ENCODE data around the gene ADCY3.

The ADCY3 gene

DNA sequence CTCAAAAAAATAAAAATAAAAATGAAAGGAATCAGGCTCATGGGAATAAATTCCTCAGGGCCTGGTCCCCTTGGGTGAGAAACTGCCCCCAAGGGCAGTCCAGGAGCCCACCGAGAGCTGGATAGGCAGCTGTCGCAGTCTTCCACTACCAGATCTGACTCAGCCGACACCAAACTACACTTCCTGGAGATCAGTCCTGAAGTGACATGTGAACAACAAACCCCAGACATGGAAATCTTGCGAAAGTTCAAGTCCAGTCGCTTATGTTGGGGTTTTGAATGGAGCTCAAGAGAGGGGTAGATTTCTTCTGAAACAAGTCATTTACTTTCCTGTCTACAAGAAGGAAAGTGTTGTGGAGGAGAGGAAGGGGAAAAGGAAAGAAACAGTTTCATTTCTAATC lies 12.9 kb downstream of the ADCY3 start:
- no peak for DNase-seq (ENCODE audit: extremely low read depth in 1 of 2, low read depth in 1 of 2)

DNA sequence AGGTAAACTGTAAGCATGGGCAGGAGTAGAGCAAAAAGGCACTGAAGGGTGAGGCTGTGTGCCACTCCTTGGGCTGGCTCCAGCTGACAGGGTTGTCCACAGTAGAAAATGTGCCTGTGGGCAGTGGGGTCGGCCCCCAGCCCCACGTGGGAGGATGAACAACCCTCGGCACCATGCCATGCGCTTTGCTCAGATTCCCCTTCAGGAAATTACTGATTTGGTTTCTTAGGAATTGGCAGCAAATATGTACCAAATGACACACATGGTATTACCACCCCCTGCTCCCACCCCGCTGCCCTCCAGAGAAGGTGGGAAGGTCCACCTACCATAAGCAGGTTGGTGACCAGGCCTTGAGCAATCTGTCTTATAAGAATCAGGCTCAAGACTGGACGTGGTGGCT lies 13.6 kb downstream of the ADCY3 start:
- DNase-seq (ENCODE audit: extremely low read depth in 1 of 2, low read depth in 1 of 2): no peak

DNA sequence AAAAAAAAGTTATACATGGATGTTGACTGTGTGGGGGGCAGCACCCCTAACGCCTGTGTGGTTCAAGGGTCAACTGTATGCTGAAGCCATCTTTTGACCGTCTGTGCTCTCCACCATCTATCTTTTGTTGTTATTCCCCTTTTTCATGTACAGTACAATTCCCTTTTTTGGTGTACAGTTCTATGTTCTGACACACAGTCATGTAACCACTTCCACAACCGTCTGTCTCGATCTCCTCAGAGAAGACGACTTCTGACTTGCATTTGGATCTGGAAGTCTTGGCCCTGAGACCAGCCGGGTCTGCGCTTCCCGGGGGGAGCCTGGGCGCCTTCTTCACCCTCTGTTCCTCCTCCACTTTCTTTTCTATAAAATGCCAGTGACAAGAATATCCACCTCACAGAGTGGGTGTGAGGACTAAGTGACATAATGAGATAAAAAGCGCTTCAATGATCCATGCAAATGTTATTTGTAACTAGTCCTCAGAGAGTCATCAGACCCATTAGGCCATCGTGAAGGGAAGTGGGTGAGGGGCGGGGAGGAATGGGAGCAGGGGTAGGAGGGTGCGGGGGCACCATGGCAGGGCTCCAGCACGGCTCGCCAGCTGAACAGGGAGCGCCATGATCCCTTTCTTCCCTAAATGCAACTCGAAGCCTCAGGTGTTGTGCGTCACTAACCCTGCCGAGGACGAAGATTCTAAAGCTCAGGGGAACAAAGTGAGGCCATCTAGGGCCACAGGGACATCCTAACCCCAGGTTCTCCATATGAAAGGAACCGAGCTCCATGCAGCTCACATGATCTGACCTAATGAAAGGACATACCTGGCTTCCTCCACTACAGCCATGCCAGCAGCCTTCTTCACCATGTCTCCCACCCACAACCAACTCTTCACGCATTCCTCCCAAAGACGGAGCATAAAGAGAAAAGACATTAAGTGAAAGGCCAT lies 16.6 kb downstream of the ADCY3 start:
- DNase-seq (ENCODE audit: extremely low read depth in 1 of 2, low read depth in 1 of 2): no peak

DNA sequence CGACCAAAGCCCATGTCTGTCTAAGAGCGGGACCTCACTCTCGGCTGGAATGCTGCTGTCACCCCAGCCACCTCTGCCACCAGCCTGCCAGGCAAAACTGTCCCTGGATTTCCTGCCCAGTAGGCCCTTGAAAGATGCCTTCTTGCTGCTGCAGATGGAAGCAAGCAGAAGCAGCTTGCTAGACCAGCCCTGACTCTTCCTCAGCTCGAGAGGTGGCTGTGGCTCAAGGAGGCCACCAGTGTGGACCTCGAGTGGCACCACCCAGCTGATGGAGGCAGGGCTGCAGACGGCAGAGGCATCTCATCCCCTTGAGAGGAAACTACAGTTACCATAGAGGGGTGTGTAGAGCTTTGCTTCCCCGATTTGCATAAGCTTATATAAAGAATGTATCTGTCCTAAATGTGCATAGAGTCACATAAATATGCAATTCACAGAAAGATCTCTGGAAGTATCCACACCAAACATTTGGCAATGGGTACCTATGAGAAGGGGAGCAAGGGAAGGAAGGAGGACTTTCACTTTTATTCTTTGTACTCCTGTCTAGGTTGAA lies 20.6 kb downstream of the ADCY3 start:
- no peak for DNase-seq (ENCODE audit: extremely low read depth in 1 of 2, low read depth in 1 of 2)

DNA sequence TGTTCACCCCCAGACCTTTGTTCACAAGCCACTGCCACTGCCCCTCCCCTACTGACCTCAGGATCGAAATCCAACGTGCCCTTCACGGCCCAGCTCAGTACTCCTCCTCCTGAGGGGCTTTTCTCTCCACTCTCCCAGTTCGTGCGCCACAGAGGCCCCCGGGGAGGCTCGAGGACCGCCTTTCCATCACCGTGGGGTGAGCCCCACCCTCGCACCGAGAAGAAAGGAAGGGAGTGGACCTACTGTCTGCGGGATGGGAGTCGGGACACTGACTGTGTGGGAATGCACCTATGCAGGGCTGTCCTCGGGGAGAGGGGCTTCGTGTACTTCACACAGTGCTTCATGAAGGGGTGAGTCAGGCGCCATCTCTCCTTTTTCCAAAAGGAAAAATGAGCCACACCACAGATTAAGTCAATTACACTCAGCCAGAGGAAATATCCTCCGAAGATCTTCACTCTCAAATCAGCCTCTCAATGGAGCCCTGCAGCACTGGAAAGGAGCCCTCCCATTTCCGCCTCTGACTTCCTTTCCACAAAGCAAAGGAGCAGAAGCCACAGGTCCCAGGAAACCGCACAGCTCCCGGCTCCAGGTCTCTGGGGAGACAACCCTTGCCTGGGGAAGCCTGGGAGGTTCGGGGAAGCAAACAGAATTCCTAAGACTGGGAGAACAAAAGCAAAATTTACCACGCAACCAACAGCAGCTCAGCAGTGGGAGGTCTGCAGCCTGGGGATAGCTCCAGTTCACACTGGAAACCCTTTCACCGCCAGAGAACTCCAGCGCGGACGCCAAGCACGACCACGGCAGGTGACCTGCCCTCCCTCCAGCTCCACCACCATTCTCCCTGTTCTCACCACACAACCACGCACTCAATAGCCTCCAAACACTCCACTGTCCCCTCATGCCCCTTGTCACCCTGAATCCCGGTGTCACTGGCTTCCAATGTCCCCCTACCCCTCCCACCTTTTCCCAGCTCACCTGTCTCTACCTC lies 21.6 kb downstream of the ADCY3 start:
- no peak for DNase-seq (ENCODE audit: extremely low read depth in 1 of 2, low read depth in 1 of 2)

DNA sequence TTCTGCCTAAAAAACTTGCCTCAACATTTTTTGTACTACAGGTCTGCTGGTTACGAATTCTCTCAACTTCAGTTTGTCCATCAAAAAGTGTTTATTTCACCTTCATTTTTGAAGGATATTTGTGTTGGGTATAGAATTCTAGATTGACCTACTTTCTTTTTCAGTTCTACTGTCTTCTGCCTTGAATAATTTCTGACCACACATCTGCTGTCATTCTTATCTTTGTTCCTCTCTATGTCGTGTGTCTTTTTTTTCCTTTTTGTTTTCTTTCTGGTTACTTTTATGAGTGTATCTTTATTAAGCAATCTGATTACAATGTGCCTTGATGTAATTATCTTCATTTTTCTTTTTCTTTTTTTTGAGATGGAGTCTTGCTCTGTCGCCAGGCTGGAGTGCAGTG lies 25.3 kb downstream of the ADCY3 start:
- DNase-seq (ENCODE audit: extremely low read depth in 1 of 2, low read depth in 1 of 2): no peak

DNA sequence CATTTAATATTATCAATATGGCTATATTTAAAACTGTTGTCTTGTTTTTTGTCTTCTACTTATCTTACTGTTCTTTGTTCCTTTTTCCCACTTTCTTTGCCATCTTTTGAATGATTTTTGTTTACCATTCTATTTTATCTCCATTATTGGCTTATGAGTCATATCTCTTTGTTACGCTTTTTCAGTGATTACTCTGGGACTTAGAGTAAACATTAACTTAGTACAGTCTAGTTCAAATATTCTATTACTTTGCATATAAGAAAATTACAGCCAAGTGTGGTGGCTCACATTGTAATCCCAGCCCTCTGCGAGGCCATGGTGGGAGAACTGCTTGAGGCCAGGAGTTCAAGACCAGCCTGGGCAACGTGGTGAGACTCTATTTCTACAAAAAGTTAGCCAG lies 26.1 kb downstream of the ADCY3 start:
- DNase-seq (ENCODE audit: extremely low read depth in 1 of 2, low read depth in 1 of 2): no peak

DNA sequence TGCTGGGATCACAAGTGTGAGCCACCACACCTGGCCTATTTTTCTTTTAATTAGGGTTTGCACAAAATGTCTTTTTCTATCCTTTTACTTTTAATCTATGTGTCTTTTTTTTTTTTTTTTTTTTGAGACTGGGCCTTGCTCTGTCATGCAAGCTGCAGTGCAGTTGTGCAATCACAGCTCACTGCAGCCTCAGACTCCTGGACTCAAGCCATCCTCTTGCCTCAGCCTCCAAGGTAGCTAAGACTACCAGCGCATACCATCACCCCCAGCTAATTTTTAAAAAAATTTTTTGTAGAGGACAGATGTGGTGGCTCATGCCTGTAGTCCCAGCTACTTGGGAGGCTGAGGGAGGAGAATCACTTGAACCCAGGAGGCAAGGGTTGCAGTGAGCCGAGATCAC lies 27.1 kb downstream of the ADCY3 start:
- no peak for DNase-seq (ENCODE audit: extremely low read depth in 1 of 2, low read depth in 1 of 2)

DNA sequence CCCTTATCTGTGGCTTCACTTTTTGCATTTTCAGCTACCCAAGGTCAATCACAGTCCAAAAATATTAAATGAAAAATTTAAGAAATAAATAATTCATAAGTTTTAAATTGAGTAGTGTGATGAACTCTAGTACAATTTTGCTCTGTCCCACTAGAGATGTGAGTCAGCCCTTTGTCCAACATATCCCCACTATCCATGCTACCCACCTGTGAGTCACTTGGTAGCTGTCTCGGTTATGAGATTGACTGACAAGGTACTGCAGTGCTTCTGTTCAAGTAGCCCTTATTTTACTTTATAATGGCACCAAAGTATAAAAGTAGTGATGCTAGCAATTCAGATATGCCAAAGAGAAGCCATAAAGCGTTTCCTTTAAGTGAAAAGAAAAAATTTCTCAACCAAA lies 28.8 kb downstream of the ADCY3 start:
- no peak for DNase-seq (ENCODE audit: extremely low read depth in 1 of 2, low read depth in 1 of 2)

DNA sequence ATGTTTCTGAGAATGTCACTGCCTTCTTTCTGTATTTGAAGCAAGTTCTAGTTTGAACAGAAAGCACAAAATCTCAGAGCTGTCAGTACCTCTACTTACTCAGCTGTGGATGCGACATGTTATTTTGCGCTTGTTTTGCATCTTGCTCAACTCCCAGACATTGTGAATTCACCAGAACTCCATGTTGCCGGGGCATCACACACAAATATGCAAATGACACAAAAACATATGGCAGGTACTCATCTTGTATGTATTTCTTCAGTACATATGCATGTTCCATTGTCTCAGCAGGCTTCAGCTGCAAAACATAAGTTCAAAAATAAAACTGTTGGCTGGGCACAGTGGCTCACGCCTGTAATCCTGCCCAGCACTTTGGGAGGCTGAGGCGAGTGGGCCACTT lies 30.8 kb downstream of the ADCY3 start:
- DNase-seq (ENCODE audit: extremely low read depth in 1 of 2, low read depth in 1 of 2): no peak

DNA sequence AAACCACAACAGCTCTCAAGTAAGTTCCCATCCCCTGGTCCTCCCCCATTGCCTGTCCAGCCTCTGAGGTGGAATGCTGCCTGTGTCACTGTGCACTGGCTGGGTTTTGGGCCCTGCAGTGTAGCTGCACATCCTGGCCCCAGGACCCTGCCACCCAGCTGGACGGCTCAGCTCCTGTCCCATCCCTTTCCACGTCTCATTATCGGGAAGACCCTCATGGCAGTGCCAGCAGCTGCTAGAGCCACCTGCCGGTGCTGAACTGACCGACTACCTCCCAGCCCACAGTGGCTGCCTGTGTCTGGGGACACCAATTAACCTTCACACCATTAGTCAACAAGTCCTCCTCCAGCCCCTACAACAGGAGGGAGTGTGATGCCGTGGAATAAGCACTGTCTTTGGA lies 31.9 kb downstream of the ADCY3 start:
- DNase-seq (ENCODE audit: extremely low read depth in 1 of 2, low read depth in 1 of 2): no peak

DNA sequence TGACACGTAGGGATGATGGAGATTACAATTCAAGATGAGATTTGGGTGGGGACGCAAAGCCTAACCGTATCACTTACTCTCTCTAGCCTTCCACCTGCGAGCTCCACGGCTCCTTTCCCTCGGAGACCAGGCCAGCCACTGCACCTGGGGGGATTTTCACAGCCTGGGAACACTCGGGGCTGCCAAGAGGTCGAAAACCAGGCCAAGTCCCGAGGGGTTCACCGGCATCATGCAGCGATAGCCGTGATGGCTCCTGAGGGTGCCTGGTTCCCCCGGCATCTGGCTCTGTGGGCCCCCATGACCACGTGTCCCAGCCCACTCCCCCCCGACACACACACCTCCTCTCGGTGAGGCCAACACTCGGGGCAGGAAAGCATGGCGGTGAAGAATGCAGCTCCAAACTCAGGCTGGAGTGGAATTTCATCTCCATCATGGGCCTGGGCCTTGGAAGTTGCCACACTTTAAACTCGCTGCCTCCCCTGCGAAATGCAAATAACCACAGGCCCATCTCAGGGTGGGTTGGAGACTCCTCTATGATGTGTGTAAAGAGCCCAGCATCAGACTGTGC lies 32.6 kb downstream of the ADCY3 start:
- no peak for DNase-seq (ENCODE audit: extremely low read depth in 1 of 2, low read depth in 1 of 2)

DNA sequence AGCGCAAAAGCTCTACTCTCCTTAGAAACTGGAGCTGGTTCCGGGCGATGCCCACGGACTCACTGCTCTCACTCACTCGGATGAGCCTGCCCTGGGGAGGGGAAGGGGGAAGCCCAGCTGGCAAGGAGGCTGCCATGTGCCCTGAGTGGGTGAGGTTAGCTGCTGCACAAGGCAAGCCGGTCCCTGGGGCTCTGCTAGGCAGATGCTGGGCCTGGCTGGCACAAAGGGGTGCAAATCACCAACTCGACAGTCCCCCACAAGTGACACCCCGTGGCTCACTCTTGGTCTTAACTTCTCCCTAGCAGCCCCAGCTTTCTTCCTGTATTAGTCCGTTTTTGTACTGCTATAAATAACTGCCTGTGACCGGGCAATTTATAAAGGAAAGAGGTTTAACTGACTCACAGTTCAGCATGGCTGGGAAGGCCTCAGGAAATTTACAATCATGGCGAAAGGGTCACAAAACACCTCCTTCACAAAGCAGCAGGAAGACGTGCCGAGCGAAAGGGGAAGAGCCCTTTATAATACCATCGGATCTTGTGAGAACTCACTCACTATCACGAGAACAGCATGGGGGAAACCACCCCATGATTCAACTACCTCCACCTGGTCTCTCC lies 33.2 kb downstream of the ADCY3 start:
- no peak for DNase-seq (ENCODE audit: extremely low read depth in 1 of 2, low read depth in 1 of 2)

DNA sequence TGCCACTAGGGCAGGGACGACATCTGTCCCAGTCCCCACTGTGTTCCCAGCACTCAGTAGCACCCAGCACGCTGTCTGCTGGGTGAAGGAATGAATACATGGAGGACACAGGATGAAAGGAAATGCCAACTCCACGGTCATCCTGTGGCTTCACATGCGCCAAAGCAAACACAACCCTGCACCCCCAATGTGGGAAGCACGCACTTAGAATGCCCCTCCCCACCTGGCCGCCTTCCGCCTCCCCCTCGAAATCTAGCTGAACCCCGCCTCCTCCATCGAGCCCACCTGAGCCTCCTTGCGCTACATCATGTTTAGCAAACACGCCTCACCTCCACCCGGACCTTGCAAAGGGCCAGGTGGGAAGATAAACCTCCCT lies 33.9 kb downstream of the ADCY3 start:
- DNase-seq (ENCODE audit: extremely low read depth in 1 of 2, low read depth in 1 of 2): no peak

DNA sequence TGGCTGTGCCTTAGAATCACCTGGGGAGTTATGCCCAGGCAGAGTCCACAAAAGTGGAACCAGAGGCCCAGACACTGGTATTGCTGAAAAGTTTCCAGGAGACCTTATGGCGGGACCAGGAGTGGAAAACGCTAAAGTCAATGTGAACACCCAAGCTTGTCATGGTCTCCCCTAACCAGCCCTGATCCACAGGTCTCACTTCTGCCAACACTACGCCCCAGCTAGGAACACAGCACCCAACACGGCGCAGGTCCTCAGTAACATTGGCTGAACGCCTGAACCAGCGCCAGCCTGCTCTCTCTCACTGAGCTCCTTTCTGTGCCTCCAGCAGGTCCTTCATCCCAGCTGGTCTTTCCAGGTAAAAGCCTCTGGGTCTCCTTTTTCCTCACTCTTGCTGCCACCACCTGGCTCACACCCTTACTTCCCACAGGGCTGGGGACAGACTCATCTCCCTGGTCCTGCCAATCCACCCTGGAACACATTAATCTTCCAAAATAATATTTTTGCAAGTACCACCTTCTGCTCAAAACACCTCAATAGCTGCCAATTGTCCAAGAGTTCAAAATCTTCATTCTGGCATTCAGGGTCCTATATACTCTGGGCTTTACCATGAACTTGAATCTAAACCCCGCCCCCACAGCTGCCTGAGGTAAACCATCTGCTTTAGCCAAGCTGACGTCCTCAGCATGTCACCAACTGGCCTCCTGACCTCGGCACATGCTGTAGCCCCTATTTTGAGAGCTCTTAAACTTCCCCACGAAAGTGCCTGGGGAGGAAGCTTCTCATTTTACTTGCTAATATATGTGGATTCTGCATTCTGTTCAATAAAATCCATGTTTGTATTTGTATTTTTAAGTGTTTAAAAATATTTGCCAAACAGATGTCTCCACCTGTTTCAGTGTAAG lies 34.6 kb downstream of the ADCY3 start:
- DNase-seq (ENCODE audit: extremely low read depth in 1 of 2, low read depth in 1 of 2): no peak

DNA sequence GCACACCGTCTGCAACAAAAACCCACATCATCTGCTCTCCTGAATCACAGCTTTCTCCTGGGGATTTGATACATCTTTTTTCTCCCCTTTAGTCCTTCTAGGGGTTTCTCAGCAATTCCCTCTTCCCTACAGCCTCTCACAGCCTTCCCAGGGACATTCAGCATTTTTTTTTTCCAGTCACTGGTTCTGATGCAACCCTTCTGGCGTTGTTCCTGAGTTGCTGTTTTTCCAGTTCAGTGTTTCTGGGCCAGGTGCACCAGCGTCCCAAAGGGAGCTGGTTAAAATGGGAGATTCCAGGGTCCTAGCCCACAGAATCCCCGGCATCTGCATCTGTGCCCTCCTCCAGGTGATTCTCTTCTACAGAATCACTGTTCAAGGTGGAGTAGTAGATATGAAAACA lies 36.1 kb downstream of the ADCY3 start:
- DNase-seq (ENCODE audit: extremely low read depth in 1 of 2, low read depth in 1 of 2): no peak

DNA sequence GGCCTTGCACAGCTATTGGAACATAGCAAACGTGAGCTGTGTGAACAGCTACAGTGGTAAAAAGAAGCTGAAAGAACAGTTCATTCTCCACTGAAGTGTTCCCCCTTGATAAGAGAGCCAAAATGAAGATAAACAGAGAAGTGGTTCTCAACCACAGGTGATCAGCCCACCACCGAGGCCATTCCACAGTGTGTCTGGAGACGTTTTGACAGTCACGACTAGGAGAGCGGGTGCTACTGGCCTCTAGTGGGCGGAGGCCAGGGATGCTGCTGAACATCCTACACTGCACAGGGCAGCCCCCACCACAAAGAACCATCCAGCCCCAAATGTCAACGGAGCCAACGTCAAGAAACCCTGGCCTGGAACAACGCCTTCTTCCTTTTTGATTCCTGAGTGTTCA lies 38.4 kb downstream of the ADCY3 start:
- no peak for DNase-seq (ENCODE audit: extremely low read depth in 1 of 2, low read depth in 1 of 2)

DNA sequence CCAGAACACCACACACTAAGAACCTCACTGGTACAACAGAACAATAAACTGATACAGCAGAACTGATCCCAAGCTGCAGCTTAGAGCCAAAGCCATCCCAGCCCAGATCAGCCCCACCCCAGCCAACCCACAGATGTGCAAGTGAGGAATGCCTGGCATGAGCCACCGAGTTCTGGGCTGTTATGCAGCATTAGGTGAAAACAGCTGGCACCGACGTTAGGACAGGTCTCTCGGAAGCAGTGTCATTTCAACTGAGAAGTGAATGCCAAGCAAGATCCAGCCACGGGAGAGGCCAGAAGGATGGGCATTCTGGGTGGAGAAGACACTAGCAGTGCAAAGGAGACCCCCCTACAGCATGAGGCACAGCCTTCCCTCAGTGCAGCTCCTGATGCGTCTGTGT lies 38.9 kb downstream of the ADCY3 start:
- DNase-seq (ENCODE audit: extremely low read depth in 1 of 2, low read depth in 1 of 2): no peak

DNA sequence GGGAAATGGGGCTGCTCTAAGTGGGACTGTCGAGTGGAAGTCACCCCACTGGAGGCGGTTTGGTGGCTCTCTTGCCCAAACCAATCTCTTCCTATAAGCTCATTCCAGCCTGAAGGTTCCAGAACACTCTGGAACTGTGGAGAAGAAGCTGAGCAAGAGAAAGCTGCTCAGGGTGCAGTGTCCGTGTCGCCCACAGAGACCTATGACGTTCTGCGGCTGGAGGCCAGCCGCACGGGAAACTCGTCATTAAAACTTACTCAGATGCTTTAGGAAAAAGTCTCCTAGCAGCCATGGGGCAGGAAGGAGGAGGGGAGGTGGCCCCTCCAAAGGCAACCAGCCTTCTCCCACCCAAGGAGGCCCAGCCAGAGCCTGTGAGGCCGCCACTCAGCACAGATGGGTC lies 41.7 kb downstream of the ADCY3 start:
- DNase-seq (ENCODE audit: extremely low read depth in 1 of 2, low read depth in 1 of 2): no peak

DNA sequence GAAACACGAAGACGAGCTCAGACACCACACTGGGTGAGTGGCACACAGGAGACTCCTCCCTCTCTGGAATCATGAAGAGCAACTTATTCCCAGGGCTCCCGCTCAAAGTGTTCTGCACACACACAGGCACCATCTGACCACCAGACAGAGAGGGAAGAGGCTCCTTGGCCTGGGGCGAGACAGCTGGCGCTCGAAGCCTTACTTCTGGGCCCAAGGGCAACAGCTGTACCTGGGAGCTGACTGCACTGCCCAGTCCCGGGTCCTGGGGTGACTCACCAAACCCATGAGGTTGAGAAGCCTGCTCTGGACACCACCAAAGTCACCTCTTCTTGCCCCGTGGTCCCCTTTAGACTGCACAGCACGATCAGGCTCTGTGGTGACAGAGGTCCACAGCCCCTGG lies 42.4 kb downstream of the ADCY3 start:
- no peak for DNase-seq (ENCODE audit: extremely low read depth in 1 of 2, low read depth in 1 of 2)

All from stimulated activated CD8-positive, alpha-beta memory T cell treated with anti-CD3 and anti-CD28 coated beads, Interleukin-7, amount 100 ng/mL, for 48 hours (primary cell).